Upper lobe of left lung (tissue), 4 donors: ENCODE measurements around the gene UBE2L6.

ENCODE experiments used
- EP300 ChIP-seq, 4 donors: sonication (generic); formaldehyde crosslinking; IDR thresholded peaks; one replicate each; pipeline ENCODE4 v1.5.1; 2017; ENCODE audit warnings: antibody characterized with exemption in 4 of 4, control low read depth in 2 of 4
- POLR2A ChIP-seq, 4 donors: fragments of 450-650 bp; IDR thresholded peaks; one replicate each; pipeline ENCODE4 v1.5.1; 2016 to 2017; ENCODE audit warnings: antibody characterized with exemption in 4 of 4, mild to moderate bottlenecking in 2 of 4
- POLR2AphosphoS5 ChIP-seq, 2 donors: sonication (generic); formaldehyde crosslinking; IDR thresholded peaks; one replicate each; pipeline ENCODE4 v1.5.1; 2017; ENCODE audit warnings: antibody characterized with exemption in 2 of 2
- TF ChIP-seq, protein P1 (sequence below), 6 experiments: fragments of 450-650 bp in 4 of 6; fragments of 200-600 bp in 2 of 6; sonication (generic) in 2 of 6; IDR thresholded peaks; one replicate each; pipeline ENCODE4 v1.5.1; 2016 to 2019; ENCODE audit warnings: antibody characterized with exemption in 6 of 6

GRCh38 chr11:57562596-57562995 lies 4.9 kb downstream of the UBE2L6 start:
- TF ChIP-seq, protein P1, sequence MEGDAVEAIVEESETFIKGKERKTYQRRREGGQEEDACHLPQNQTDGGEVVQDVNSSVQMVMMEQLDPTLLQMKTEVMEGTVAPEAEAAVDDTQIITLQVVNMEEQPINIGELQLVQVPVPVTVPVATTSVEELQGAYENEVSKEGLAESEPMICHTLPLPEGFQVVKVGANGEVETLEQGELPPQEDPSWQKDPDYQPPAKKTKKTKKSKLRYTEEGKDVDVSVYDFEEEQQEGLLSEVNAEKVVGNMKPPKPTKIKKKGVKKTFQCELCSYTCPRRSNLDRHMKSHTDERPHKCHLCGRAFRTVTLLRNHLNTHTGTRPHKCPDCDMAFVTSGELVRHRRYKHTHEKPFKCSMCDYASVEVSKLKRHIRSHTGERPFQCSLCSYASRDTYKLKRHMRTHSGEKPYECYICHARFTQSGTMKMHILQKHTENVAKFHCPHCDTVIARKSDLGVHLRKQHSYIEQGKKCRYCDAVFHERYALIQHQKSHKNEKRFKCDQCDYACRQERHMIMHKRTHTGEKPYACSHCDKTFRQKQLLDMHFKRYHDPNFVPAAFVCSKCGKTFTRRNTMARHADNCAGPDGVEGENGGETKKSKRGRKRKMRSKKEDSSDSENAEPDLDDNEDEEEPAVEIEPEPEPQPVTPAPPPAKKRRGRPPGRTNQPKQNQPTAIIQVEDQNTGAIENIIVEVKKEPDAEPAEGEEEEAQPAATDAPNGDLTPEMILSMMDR (IDR thresholded peaks at IDR 0.05) = no peak
- TF ChIP-seq POLR2A (IDR thresholded peaks at IDR 0.05) (no peak), POLR2AphosphoS5 (IDR thresholded peaks at IDR 0.05) (no peak), EP300 (IDR thresholded peaks at IDR 0.05) (no peak)
